Measurements from ENCODE around the gene PLCG1.

Gene PLCG1

GRCh38 chr20:41162396-41162795, 25.1 kb downstream of the PLCG1 start:
- H3K27me3 ChIP-seq (ENCODE audit: control insufficient read depth in 1 of 2, insufficient read depth in 1 of 2, low read length in 2 of 2): no peaks in the 10 kb centered on the region
- H4K8ac ChIP-seq (ENCODE audit: low read length): no peak overlapping the region
- no peak overlapping the region for H3K4me2 ChIP-seq (ENCODE audit: low read length, poor library complexity, severe bottlenecking)
- no peak overlapping the region for H3K27ac ChIP-seq (ENCODE audit: low read length, poor library complexity, severe bottlenecking)
- no peak for DNase-seq
- H2BK120ac ChIP-seq (ENCODE audit: low read depth, low read length): no peak overlapping the region
- no peak overlapping the region for H3K23ac ChIP-seq (ENCODE audit: low read length in 2 of 2)
- H3K14ac ChIP-seq (ENCODE audit: low read length in 2 of 2): no peak overlapping the region
- H3K9ac ChIP-seq (ENCODE audit: low read length): no peak overlapping the region
- no peak overlapping the region for H2AFZ ChIP-seq (ENCODE audit: low read depth, low read length)
- no peak overlapping the region for H3K18ac ChIP-seq (ENCODE audit: low read depth in 1 of 2, low read length in 2 of 2)
- 98% methylated on average over 11 of the region's 11 CpGs for WGBS
- no peak overlapping the region for H2BK12ac ChIP-seq (ENCODE audit: low read length in 2 of 2)
- no peak overlapping the region for H2AK5ac ChIP-seq (ENCODE audit: low read length, severe bottlenecking)
- H2BK15ac ChIP-seq (ENCODE audit: low read depth, poor library complexity, severe bottlenecking): no peak overlapping the region
- H3K36me3 ChIP-seq (ENCODE audit: control insufficient read depth in 1 of 2, insufficient read depth in 2 of 2, low read depth in 1 of 2, low read length in 2 of 2): peaks cover 68 to 76% of the 10 kb centered on the region in 2 experiments
- peaks cover 5% of the 10 kb centered on the region for H3K4me1 ChIP-seq (ENCODE audit: control insufficient read depth, insufficient read depth, low read depth, low read length)
- no peak overlapping the region for H4K91ac ChIP-seq (ENCODE audit: low read length)
- H2BK5ac ChIP-seq (ENCODE audit: low read depth, low read length, poor library complexity, severe bottlenecking): no peak overlapping the region
- no peak overlapping the region for H3K4me3 ChIP-seq (ENCODE audit: insufficient read depth in 1 of 2, low read depth in 1 of 2, low read length in 2 of 2)
- no peaks in the 10 kb centered on the region for H3K9me3 ChIP-seq (ENCODE audit: control insufficient read depth, low read length)
- H3K4ac ChIP-seq (ENCODE audit: low read depth in 1 of 2, low read length in 2 of 2): no peak overlapping the region
- H3K79me1 ChIP-seq (replicated peaks; ENCODE audit: low read length, poor library complexity, severe bottlenecking): peaks cover 66% of the 10 kb centered on the region

- Histone ChIP-seq H2BK15ac (ENCODE audit: low read depth, poor library complexity, severe bottlenecking) (no peak overlapping the region), H3K9me3 (ENCODE audit: control insufficient read depth, low read length) (no peaks in the 10 kb centered on the region), H2AFZ (ENCODE audit: low read depth, low read length) (no peak overlapping the region), H3K79me1 (replicated peaks; ENCODE audit: low read length, poor library complexity, severe bottlenecking) (peaks cover 72% of the 10 kb centered on the region), H3K4me2 (ENCODE audit: low read length, poor library complexity, severe bottlenecking) (no peak overlapping the region), H2AK5ac (ENCODE audit: low read length, severe bottlenecking) (no peak overlapping the region), H3K18ac (ENCODE audit: low read depth in 1 of 2, low read length in 2 of 2) (no peak overlapping the region), H3K4me1 (ENCODE audit: control insufficient read depth, insufficient read depth, low read depth, low read length) (no peaks in the 10 kb centered on the region), H3K27ac (ENCODE audit: low read length, poor library complexity, severe bottlenecking) (no peak overlapping the region), H4K8ac (ENCODE audit: low read length) (no peak overlapping the region), H3K4ac (ENCODE audit: low read depth in 1 of 2, low read length in 2 of 2) (no peak overlapping the region), H3K14ac (ENCODE audit: low read length in 2 of 2) (no peak overlapping the region), H4K91ac (ENCODE audit: low read length) (no peak overlapping the region), H3K9ac (ENCODE audit: low read length) (no peak overlapping the region), H3K27me3 (ENCODE audit: control insufficient read depth in 1 of 2, insufficient read depth in 1 of 2, low read length in 2 of 2) (no peaks in the 10 kb centered on the region), H2BK5ac (ENCODE audit: low read depth, low read length, poor library complexity, severe bottlenecking) (no peak overlapping the region), H3K36me3 (ENCODE audit: control insufficient read depth in 1 of 2, insufficient read depth in 2 of 2, low read depth in 1 of 2, low read length in 2 of 2) (peaks cover 79 to 90% of the 10 kb centered on the region in 2 experiments), H2BK12ac (ENCODE audit: low read length in 2 of 2) (no peak overlapping the region), H2BK120ac (ENCODE audit: low read depth, low read length) (no peak overlapping the region), H3K23ac (ENCODE audit: low read length in 2 of 2) (no peak overlapping the region), H3K4me3 (ENCODE audit: insufficient read depth in 1 of 2, low read depth in 1 of 2, low read length in 2 of 2) (no peak overlapping the region)
- no peak for DNase-seq
- WGBS: 94% methylated on average over 11 of the region's 11 CpGs
These were observed 26.5 kb downstream of the PLCG1 start for GRCh38 chr20:41163821-41164220.

GRCh38 chr20:41165001-41165882, 27.9 kb downstream of the PLCG1 start:
- H4K91ac ChIP-seq (ENCODE audit: low read length): no peak overlapping the region
- no peak overlapping the region for H2BK120ac ChIP-seq (ENCODE audit: low read depth, low read length)
- no peak overlapping the region for H2BK12ac ChIP-seq (ENCODE audit: low read length in 2 of 2)
- H3K14ac ChIP-seq (ENCODE audit: low read length in 2 of 2): no peak overlapping the region
- no peak overlapping the region for H3K9ac ChIP-seq (ENCODE audit: low read length)
- H3K4me3 ChIP-seq (ENCODE audit: insufficient read depth in 1 of 2, low read depth in 1 of 2, low read length in 2 of 2): no peak overlapping the region
- no peak overlapping the region for H4K8ac ChIP-seq (ENCODE audit: low read length)
- no peak for DNase-seq
- H3K27ac ChIP-seq (ENCODE audit: low read length, poor library complexity, severe bottlenecking): no peak overlapping the region
- no peak overlapping the region for H2AK5ac ChIP-seq (ENCODE audit: low read length, severe bottlenecking)
- H3K23ac ChIP-seq (ENCODE audit: low read length in 2 of 2): no peak overlapping the region
- peaks cover 69% of the 10 kb centered on the region for H3K79me1 ChIP-seq (replicated peaks; ENCODE audit: low read length, poor library complexity, severe bottlenecking)
- peaks cover 4% of the 10 kb centered on the region for H3K4me1 ChIP-seq (ENCODE audit: control insufficient read depth, insufficient read depth, low read depth, low read length)
- no peak overlapping the region for H3K4ac ChIP-seq (ENCODE audit: low read depth in 1 of 2, low read length in 2 of 2)
- H3K27me3 ChIP-seq (ENCODE audit: control insufficient read depth in 1 of 2, insufficient read depth in 1 of 2, low read length in 2 of 2): no peaks in the 10 kb centered on the region
- H3K4me2 ChIP-seq (ENCODE audit: low read length, poor library complexity, severe bottlenecking): no peak overlapping the region
- WGBS: 92% methylated on average over 23 of the region's 24 CpGs
- no peak overlapping the region for H3K18ac ChIP-seq (ENCODE audit: low read depth in 1 of 2, low read length in 2 of 2)
- H2AFZ ChIP-seq (ENCODE audit: low read depth, low read length): no peak overlapping the region
- H2BK15ac ChIP-seq (ENCODE audit: low read depth, poor library complexity, severe bottlenecking): peak overlapping the region; percentile 6
- no peak overlapping the region for H2BK5ac ChIP-seq (ENCODE audit: low read depth, low read length, poor library complexity, severe bottlenecking)
- peaks cover 83 to 96% of the 10 kb centered on the region in 2 experiments for H3K36me3 ChIP-seq (ENCODE audit: control insufficient read depth in 1 of 2, insufficient read depth in 2 of 2, low read depth in 1 of 2, low read length in 2 of 2)
- H3K9me3 ChIP-seq (ENCODE audit: control insufficient read depth, low read length): no peaks in the 10 kb centered on the region

- no peak overlapping the region for H4K8ac ChIP-seq (ENCODE audit: low read length)
- DNase-seq: no peak
- peaks cover 63% of the 10 kb centered on the region for H3K79me1 ChIP-seq (replicated peaks; ENCODE audit: low read length, poor library complexity, severe bottlenecking)
- peaks cover 86 to 97% of the 10 kb centered on the region in 2 experiments for H3K36me3 ChIP-seq (ENCODE audit: control insufficient read depth in 1 of 2, insufficient read depth in 2 of 2, low read depth in 1 of 2, low read length in 2 of 2)
- WGBS: 95% methylated on average over 26 of the region's 27 CpGs
- no peak overlapping the region for H4K91ac ChIP-seq (ENCODE audit: low read length)
- no peak overlapping the region for H2AFZ ChIP-seq (ENCODE audit: low read depth, low read length)
- no peak overlapping the region for H3K27ac ChIP-seq (ENCODE audit: low read length, poor library complexity, severe bottlenecking)
- H2AK5ac ChIP-seq (ENCODE audit: low read length, severe bottlenecking): no peak overlapping the region
- no peak overlapping the region for H3K4me3 ChIP-seq (ENCODE audit: insufficient read depth in 1 of 2, low read depth in 1 of 2, low read length in 2 of 2)
- H3K4ac ChIP-seq (ENCODE audit: low read depth in 1 of 2, low read length in 2 of 2): no peak overlapping the region
- H2BK15ac ChIP-seq (ENCODE audit: low read depth, poor library complexity, severe bottlenecking): no peak overlapping the region
- H3K9me3 ChIP-seq (ENCODE audit: control insufficient read depth, low read length): no peaks in the 10 kb centered on the region
- no peaks in the 10 kb centered on the region for H3K27me3 ChIP-seq (ENCODE audit: control insufficient read depth in 1 of 2, insufficient read depth in 1 of 2, low read length in 2 of 2)
- no peak overlapping the region for H3K14ac ChIP-seq (ENCODE audit: low read length in 2 of 2)
- no peak overlapping the region for H3K18ac ChIP-seq (ENCODE audit: low read depth in 1 of 2, low read length in 2 of 2)
- no peak overlapping the region for H3K23ac ChIP-seq (ENCODE audit: low read length in 2 of 2)
- no peak overlapping the region for H2BK120ac ChIP-seq (ENCODE audit: low read depth, low read length)
- H3K4me2 ChIP-seq (ENCODE audit: low read length, poor library complexity, severe bottlenecking): no peak overlapping the region
- H3K4me1 ChIP-seq (ENCODE audit: control insufficient read depth, insufficient read depth, low read depth, low read length): peaks cover 4% of the 10 kb centered on the region
- H3K9ac ChIP-seq (ENCODE audit: low read length): no peak overlapping the region
- no peak overlapping the region for H2BK5ac ChIP-seq (ENCODE audit: low read depth, low read length, poor library complexity, severe bottlenecking)
- H2BK12ac ChIP-seq (ENCODE audit: low read length in 2 of 2): no peak overlapping the region
These were observed 29.1 kb downstream of the PLCG1 start for GRCh38 chr20:41166201-41167117.
